ENCODE data around the gene MPV17L. TPM values are rescaled to one million over a fixed set of nuclear protein-coding genes. Genes with fewer than 3 reads are reported as not detected.
"Not testable (repeated sequence)": the region's sequence is repeated elsewhere in the genome, so short reads cannot be mapped to it uniquely, and the experiment has no call there.

The MPV17L gene
- total RNA-seq, 2 donors from 2014 or later: not detected

GRCh38 chr16:15435216-15435864 is 39.8 kb downstream of the MPV17L start:
- ATAC-seq (no peak), DNase-seq (ENCODE audit: low spot score in 2 of 2) (no peak)
- Mint-ChIP-seq H3K9me3 (no peaks in the 10 kb centered on the region), H3K36me3 (peaks cover 0 to 8% of the 10 kb centered on the region in 2 donors), H3K27ac (peak overlapping the region; percentile 29 to 37)

DNA sequence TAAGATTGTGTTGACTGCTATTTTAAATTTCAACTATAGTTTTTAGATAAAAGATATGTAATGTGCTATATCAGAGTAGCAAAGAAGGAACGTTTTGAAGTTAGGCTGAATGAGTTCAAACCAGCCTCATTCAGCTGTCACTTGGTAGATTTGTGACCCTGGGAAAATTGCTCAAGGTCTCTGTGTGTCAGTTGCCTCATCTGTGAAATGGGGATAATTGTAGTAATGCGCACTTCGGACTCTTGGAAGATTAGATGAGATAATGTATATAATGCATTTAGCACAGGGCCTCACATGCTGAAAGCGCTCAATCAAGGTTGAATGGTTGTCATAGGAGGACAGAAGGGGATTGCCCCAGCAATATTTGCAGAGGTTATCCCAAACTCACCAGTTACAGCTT is 43.5 kb downstream of the MPV17L start:
- Mint-ChIP-seq H3K27ac (no peak overlapping the region), H3K9me3 (no peaks in the 10 kb centered on the region), H3K36me3 (peaks cover 0 to 8% of the 10 kb centered on the region in 2 donors)
- ATAC-seq (no peak), DNase-seq (ENCODE audit: low spot score in 2 of 2) (no peak)

- H3K9me3 Mint-ChIP-seq: no peaks in the 10 kb centered on the region
- ATAC-seq: no peak
- DNase-seq (ENCODE audit: low spot score in 2 of 2): no peak
- H3K36me3 Mint-ChIP-seq: peaks cover 0 to 11% of the 10 kb centered on the region in 2 donors
- peak overlapping the region in 1 of 2 donors; percentile 70 for H3K27ac Mint-ChIP-seq
These were observed 44.0 kb downstream of the MPV17L start for GRCh38 chr16:15439521-15439920.

DNA sequence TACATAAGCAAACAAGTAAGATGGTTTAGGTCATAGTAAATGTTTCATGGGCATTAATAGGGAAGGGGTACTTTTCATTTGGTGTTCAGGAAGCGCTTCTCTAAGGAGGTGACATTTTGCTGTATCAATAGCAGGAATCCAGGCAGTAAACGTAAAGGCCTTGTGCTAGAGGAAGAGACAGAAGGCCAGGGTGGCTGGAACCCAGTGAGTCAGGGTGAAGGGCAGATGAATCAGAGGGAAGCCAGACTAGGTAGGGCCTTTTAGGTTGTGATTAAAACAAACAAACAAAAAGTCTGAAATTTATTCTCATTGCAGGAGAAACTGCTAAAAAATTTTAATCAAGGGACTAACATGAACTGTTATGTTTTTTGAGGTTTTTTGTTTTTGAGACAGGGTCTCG is 45.3 kb downstream of the MPV17L start:
- ATAC-seq (peak in 1 of 2 donors; percentile 39), DNase-seq (ENCODE audit: low spot score in 2 of 2) (no peak)
- H3K36me3 Mint-ChIP-seq: peaks cover 0 to 16% of the 10 kb centered on the region in 2 donors
- no peak overlapping the region for H3K27ac Mint-ChIP-seq
- H3K9me3 Mint-ChIP-seq: peaks cover 0 to 9% of the 10 kb centered on the region in 2 donors

DNA sequence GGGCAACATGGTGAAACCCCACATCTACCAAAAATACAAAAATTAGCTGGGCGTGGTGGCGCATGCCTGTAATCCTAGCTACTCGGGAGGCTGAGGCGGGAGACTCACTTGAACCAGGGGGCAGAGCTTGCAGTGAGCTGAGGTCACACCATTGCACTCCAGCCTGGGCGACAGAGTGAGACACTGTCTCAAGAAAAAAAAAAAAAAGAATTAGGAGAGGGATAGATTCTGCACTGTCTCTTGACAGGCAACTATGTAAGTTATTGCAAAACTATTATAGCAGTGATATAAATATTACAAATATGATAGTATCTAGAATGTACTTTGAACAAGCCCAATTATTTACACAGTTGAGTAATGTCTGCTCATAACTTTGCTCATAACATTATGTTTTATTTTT is 46.6 kb downstream of the MPV17L start:
- not testable (repeated sequence) for ATAC-seq; H3K27ac Mint-ChIP-seq; DNase-seq (ENCODE audit: low spot score in 2 of 2); H3K9me3 Mint-ChIP-seq
- H3K36me3 Mint-ChIP-seq: peaks cover 0 to 14% of the 10 kb centered on the region in 2 donors

DNA sequence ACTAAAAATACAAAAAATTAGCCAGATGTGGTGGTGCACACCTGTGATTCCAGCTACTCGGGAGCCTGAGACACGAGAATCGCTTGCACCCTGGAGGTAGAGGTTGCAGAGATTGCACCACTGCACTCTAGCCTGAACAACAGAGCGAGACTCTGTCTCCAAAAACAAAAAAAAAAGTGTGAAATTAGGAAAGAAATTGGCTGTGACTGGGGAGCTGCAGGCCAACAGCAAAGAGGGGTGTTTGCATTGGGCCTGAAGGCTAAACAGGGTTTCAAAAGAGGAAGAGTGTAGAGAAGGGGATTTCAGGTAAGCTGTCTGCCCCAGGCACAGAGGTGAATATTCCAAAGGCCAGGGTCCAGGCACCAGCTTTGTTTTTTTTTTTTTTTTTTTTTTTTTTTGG is 48.2 kb downstream of the MPV17L start:
- H3K9me3 Mint-ChIP-seq: peaks cover 0 to 9% of the 10 kb centered on the region in 2 donors
- H3K36me3 Mint-ChIP-seq: peaks cover 0 to 14% of the 10 kb centered on the region in 2 donors
- no peak for DNase-seq (ENCODE audit: low spot score in 2 of 2)
- H3K27ac Mint-ChIP-seq: no peak overlapping the region
- no peak for ATAC-seq

DNA sequence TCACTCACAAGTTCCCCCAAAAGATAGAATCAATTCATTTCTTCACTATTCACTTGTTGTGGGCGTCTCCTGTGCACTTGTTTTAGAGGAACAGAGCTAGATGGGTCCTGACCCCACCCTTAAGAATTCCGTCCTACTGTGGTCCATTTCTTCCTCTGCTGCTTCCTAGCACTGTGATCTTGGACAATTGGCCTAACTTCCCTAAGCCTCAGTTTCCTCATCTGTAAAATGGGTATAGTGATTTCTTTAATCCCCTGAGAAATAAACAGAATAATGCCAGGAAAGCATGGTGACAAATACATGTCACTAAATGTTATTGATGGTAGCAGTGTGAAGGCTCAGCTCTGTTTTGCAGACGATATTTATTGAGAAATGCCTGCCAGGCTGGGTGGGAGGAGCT is 48.7 kb downstream of the MPV17L start:
- DNase-seq (ENCODE audit: low spot score in 2 of 2) (no peak), ATAC-seq (no peak)
- H3K36me3 Mint-ChIP-seq: peaks cover 0 to 14% of the 10 kb centered on the region in 2 donors
- peaks cover 0 to 9% of the 10 kb centered on the region in 2 donors for H3K9me3 Mint-ChIP-seq
- H3K27ac Mint-ChIP-seq: no peak overlapping the region

DNA sequence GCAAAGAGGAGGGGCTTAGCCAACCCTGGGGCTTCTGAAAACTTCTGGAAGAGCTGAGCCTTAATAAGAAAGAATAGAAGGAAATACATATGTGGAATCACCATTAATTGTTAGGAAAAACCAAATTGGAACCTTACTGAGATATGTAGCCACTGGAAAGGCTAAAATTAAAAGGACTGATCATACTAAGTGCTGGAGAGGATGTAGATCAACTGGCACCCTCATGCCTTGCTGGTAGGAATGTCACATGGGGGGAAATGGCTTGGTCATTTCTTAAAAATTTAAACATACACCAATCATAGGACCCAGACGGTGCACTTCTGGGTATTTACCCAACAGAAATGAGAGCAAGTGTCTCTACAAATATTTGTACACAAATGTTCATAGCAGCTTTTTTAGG is 49.9 kb downstream of the MPV17L start:
- H3K9me3 Mint-ChIP-seq: peaks cover 0 to 9% of the 10 kb centered on the region in 2 donors
- no peak overlapping the region for H3K27ac Mint-ChIP-seq
- DNase-seq (ENCODE audit: low spot score in 2 of 2) (no peak), ATAC-seq (no peak)
- H3K36me3 Mint-ChIP-seq: peaks cover 0 to 14% of the 10 kb centered on the region in 2 donors

DNA sequence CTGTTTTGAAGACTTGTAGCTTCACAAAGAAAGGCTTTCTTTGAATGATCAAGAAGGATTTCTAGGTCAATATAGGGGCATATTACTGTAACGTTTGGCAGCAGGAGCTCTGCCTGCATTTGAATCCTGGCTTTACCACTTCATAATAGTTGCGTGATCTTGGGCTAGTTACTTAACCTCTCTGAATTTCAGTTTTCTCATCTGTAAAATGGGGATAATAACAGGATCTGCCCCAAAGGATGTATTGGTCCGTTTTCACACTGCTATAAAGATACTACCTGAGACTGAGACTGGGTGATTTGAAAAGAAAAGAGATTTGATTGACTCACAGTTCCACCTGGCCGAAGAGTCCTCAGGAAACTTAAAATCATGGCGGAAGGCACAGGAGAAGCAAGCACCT is 51.3 kb downstream of the MPV17L start:
- Mint-ChIP-seq H3K36me3 (peaks cover 0 to 14% of the 10 kb centered on the region in 2 donors), H3K27ac (no peak overlapping the region), H3K9me3 (peaks cover 0 to 9% of the 10 kb centered on the region in 2 donors)
- DNase-seq (ENCODE audit: low spot score in 2 of 2) (no peak), ATAC-seq (no peak)

- no peak for ATAC-seq
- DNase-seq (ENCODE audit: low spot score in 2 of 2): no peak
- H3K36me3 Mint-ChIP-seq: peaks cover 0 to under 1% of the 10 kb centered on the region in 2 donors
- no peak overlapping the region for H3K27ac Mint-ChIP-seq
- H3K9me3 Mint-ChIP-seq: peaks cover 0 to 2% of the 10 kb centered on the region in 2 donors
These were observed 55.1 kb downstream of the MPV17L start for GRCh38 chr16:15450624-15451023.

DNA sequence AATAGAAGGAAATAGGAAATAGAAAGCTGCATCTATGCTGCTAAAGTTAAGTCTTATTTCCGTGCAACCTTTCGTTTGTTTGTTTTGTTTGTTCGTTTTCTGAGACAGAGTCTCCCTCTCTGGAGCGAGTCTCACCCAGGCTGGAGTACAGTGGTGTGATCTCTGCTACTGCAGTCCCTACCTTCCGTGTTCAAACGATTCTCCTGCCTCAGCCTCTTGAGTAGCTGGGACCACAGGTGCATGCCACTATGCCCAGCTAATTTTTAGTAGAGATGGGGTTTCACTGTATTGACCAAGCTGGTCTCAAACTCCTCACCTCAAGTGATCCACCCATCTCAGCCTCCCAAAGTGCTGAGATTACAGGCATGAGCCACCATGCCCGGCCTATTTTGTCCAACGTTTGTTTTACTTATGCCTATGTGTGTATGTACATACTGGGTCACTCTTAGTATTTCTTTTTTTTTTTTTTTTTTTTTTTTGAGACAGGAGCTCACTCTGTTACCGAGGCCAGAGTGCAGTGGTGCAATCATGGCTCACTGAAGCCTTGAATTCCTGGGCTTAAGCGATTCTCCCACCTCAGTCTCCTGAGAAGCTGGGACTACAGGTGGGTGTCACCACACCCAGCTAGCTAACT is 55.7 kb downstream of the MPV17L start:
- Mint-ChIP-seq H3K36me3 (no peaks in the 10 kb centered on the region), H3K27ac (no peak overlapping the region)
- ATAC-seq: no peak

DNA sequence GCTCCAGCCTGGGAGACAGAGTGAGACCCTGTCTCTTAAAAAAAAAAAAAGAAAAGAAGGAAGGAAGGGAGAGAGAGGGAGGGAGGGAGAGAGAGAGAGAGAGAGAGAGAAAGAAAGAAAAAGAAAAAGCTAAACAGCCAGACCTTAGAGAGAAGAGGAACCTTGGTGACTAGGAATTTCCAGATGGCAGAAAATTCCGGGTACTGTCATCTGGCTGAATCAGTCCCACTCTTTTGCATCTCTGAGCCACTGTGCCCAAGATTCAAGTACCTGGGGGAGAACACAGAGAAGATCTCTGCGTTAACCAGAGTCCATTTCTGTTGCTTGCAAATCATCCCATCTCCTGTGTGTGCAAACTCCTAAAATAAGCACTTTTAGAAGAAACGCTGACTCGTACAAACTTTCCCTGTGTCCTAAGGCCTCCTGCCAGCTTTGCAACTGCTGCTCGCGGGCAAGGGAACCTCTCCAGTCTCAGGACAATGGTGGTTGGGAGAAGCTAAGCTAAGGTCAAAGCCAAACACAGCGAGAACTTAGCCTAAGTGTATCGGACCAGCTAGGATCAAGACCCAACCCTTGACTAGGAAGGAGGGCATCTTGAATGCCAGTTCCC is 56.8 kb downstream of the MPV17L start:
- DNase-seq (ENCODE audit: low spot score in 2 of 2): no peak
- Mint-ChIP-seq H3K36me3 (no peaks in the 10 kb centered on the region), H3K9me3 (no peaks in the 10 kb centered on the region), H3K27ac (peak overlapping the region in 1 of 2 donors; percentile 39)
- no peak for ATAC-seq

More for the DNA sequence above, 55.7 kb downstream of the MPV17L start:
- DNase-seq (ENCODE audit: low spot score in 2 of 2): no peak
- no peaks in the 10 kb centered on the region for H3K9me3 Mint-ChIP-seq

DNA sequence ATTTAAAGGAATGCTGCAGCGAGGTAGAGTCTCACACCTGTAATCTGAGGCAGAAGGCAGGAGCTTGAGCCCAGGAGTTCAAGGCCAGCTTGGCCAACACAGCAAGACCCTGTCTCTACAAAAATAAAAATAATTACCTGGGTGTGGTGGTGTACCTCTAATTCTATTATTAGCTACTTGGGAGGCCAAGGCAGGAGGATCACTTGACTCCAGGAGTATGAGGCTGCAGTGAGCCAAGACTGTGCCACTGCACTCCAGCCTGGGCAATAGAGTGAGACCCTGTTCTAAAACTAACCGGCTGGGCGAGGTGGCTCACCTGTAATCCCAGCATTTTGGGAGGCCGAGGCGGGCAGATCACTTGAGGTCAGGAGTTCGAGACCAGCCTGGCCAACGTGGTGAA is 57.7 kb downstream of the MPV17L start:
- ATAC-seq; H3K36me3 Mint-ChIP-seq; DNase-seq (ENCODE audit: low spot score in 2 of 2); H3K27ac Mint-ChIP-seq; H3K9me3 Mint-ChIP-seq: not testable (repeated sequence)

GRCh38 chr16:15454933-15455332 is 59.4 kb downstream of the MPV17L start:
- H3K9me3 Mint-ChIP-seq; ATAC-seq; DNase-seq (ENCODE audit: low spot score in 2 of 2); H3K36me3 Mint-ChIP-seq; H3K27ac Mint-ChIP-seq: not testable (repeated sequence)

DNA sequence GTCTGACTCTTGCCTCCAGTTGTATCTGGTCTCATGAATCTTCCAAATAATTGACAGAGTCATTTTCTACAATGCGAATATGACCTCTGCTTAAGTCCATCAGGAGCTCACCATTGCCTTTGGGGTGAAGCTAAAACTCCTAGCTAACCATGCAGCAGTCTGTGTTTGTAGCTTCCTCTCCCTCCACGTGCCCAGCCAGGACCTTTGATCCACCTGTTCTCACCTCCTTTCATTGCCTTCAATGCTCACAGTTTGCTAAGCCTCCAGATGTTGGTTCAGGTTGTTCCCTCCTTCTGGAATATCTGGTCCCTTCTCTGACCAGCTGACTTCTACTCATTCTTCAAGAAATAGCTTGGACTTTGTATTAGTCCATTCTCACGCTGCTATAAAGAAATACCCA is 61.8 kb downstream of the MPV17L start:
- Mint-ChIP-seq H3K36me3 (no peaks in the 10 kb centered on the region), H3K27ac (no peak overlapping the region), H3K9me3 (no peaks in the 10 kb centered on the region)
- no peak for ATAC-seq
- DNase-seq (ENCODE audit: low spot score in 2 of 2): no peak

- H3K27ac Mint-ChIP-seq: no peak overlapping the region
- ATAC-seq (no peak), DNase-seq (ENCODE audit: low spot score in 2 of 2) (no peak)
- H3K9me3 Mint-ChIP-seq: no peaks in the 10 kb centered on the region
- H3K36me3 Mint-ChIP-seq: no peaks in the 10 kb centered on the region
These were observed 62.4 kb downstream of the MPV17L start for GRCh38 chr16:15457958-15458357.

GRCh38 chr16:15459791-15460190 is 64.2 kb downstream of the MPV17L start:
- DNase-seq (ENCODE audit: low spot score in 2 of 2): no peak
- ATAC-seq: no peak
- no peak overlapping the region for H3K27ac Mint-ChIP-seq
- no peaks in the 10 kb centered on the region for H3K36me3 Mint-ChIP-seq
- H3K9me3 Mint-ChIP-seq: no peaks in the 10 kb centered on the region

All from activated naive CD4-positive, alpha-beta T cell treated with anti-CD3 and anti-CD28 coated beads, Interleukin-2, amount 50 U/mL, for 72 hours (primary cell).